ENCODE results near the gene C19orf47.

GRCh38 chr19:40283414-40284250 lies 64.6 kb downstream of the C19orf47 start:
- TF ChIP-seq, protein P1, sequence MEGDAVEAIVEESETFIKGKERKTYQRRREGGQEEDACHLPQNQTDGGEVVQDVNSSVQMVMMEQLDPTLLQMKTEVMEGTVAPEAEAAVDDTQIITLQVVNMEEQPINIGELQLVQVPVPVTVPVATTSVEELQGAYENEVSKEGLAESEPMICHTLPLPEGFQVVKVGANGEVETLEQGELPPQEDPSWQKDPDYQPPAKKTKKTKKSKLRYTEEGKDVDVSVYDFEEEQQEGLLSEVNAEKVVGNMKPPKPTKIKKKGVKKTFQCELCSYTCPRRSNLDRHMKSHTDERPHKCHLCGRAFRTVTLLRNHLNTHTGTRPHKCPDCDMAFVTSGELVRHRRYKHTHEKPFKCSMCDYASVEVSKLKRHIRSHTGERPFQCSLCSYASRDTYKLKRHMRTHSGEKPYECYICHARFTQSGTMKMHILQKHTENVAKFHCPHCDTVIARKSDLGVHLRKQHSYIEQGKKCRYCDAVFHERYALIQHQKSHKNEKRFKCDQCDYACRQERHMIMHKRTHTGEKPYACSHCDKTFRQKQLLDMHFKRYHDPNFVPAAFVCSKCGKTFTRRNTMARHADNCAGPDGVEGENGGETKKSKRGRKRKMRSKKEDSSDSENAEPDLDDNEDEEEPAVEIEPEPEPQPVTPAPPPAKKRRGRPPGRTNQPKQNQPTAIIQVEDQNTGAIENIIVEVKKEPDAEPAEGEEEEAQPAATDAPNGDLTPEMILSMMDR (IDR thresholded peaks at IDR 0.05; ENCODE audit: low read depth, low read length): no peak
- TF ChIP-seq EZH2phosphoT487 (IDR thresholded peaks at IDR 0.05; ENCODE audit: low read depth): no peak
